Gastroesophageal sphincter (tissue), 4 donors: ENCODE measurements around the gene RTKN2. TPM values are rescaled to one million over a fixed set of nuclear protein-coding genes. Genes with fewer than 3 reads are reported as not detected.

Source experiments
- ATAC-seq: fragments of 150-250 bp; one replicate; pipeline ENCODE4 v1.9.1; 2016; ENCODE audit warnings: mild to moderate bottlenecking, moderate library complexity
- H3K27ac ChIP-seq, 4 donors: fragments of 200-600 bp; sonication (generic) in 3 of 4; 1 replicate in 3 of 4; 2 replicates in 1 of 4; pipeline ENCODE4 v1.5.1; 2016 to 2019
- H3K27me3 ChIP-seq: fragments of 200-600 bp; sonication (generic); one replicate; pipeline ENCODE4 v1.5.1; 2019
- H3K36me3 ChIP-seq, 2 donors: fragments of 200-600 bp; sonication (generic); one replicate each; pipeline ENCODE4 v1.5.1; 2019; ENCODE audit warnings: control low read depth in 1 of 2
- H3K4me1 ChIP-seq, 3 donors: fragments of 200-600 bp; sonication (generic); 1 replicate in 2 of 3; 2 replicates in 1 of 3; pipeline ENCODE4 v1.5.1; 2016 to 2019; ENCODE audit warnings: control low read depth in 2 of 3
- H3K4me3 ChIP-seq, 2 donors: fragments of 200-600 bp; sonication (generic); one replicate each; pipeline ENCODE4 v1.5.1; 2019; ENCODE audit warnings: mild to moderate bottlenecking in 1 of 2, moderate library complexity in 1 of 2
- H3K9me3 ChIP-seq, 3 donors: fragments of 200-600 bp; sonication (generic); one replicate each; pipeline ENCODE4 v1.5.1; 2017 to 2019; ENCODE audit warnings: control low read depth in 2 of 3
- CTCF ChIP-seq, 4 experiments: fragments of 200-600 bp in 2 of 4; fragments of 450-650 bp in 2 of 4; sonication (generic) in 1 of 4; IDR thresholded peaks; one replicate each; pipeline ENCODE4 v1.5.1; 2017 to 2019; ENCODE audit warnings: antibody characterized with exemption in 4 of 4, mild to moderate bottlenecking in 2 of 4, moderate library complexity in 2 of 4
- EP300 ChIP-seq: sonication (generic); formaldehyde crosslinking; IDR thresholded peaks from one replicate; pipeline ENCODE4 v1.6.1; 2017; ENCODE audit warnings: antibody characterized with exemption, mild to moderate bottlenecking
- POLR2A ChIP-seq, 2 donors: fragments of 450-650 bp; IDR thresholded peaks; one replicate each; pipeline ENCODE4 v1.6.1; 2017; ENCODE audit warnings: antibody characterized with exemption in 2 of 2, mild to moderate bottlenecking in 2 of 2, moderate library complexity in 1 of 2
- POLR2AphosphoS5 ChIP-seq: sonication (generic); formaldehyde crosslinking; IDR thresholded peaks from one replicate; pipeline ENCODE4 v1.6.1; 2017; ENCODE audit warnings: antibody characterized with exemption
- WGBS, 2 donors: methylation state at CpG; one replicate each; pipeline ENCODE4 v1.1.5; 2018; ENCODE audit warnings: low coverage in 1 of 2; 5-methylcytosine and 5-hydroxymethylcytosine counted together
- total RNA-seq, 4 donors: library from RNA; depleted of rRNA; stranded (reverse); fragments of >200 nt; gene quantifications; one replicate each; pipeline ENCODE4 v1.1.0, GENCODE V29; 2016

RTKN2 gene
- total RNA-seq, 4 donors from 2014 or later, result not detected

GRCh38 chr10:62193479-62193878, 75.2 kb downstream of the RTKN2 start:
- no peaks in the 10 kb centered on the region for H3K36me3 ChIP-seq
- no peak overlapping the region for H3K4me3 ChIP-seq
- H3K27me3 ChIP-seq, result no peaks in the 10 kb centered on the region
- H3K27ac ChIP-seq, result no peak overlapping the region
- no peak for TF ChIP-seq CTCF (IDR thresholded peaks at IDR 0.05)
- no peak for TF ChIP-seq POLR2A (IDR thresholded peaks at IDR 0.05)
- TF ChIP-seq POLR2AphosphoS5, result no peak
- TF ChIP-seq EP300, result no peak
- 96 to 100% methylated on average over 3 of the region's 3 CpGs for WGBS, 2 donors
- no peak for ATAC-seq
- no peaks in the 10 kb centered on the region for H3K9me3 ChIP-seq
- no peaks in the 10 kb centered on the region for H3K4me1 ChIP-seq

- no peaks in the 10 kb centered on the region for H3K4me1 ChIP-seq
- no peak for ATAC-seq
- no peaks in the 10 kb centered on the region for H3K9me3 ChIP-seq
- H3K27me3 ChIP-seq, result no peaks in the 10 kb centered on the region
- no peaks in the 10 kb centered on the region for H3K36me3 ChIP-seq
- 63 to 67% methylated on average over 1 of the region's 1 CpG for WGBS, 2 donors
- H3K4me3 ChIP-seq, result no peak overlapping the region
- H3K27ac ChIP-seq, result no peak overlapping the region
- TF ChIP-seq POLR2AphosphoS5 (no peak), POLR2A (IDR thresholded peaks at IDR 0.05) (no peak), EP300 (no peak), CTCF (IDR thresholded peaks at IDR 0.05) (no peak)
Measured at GRCh38 chr10:62189131-62189530, 79.5 kb downstream of the RTKN2 start.

GRCh38 chr10:62188021-62188616, 80.5 kb downstream of the RTKN2 start:
- Histone ChIP-seq H3K27ac (no peak overlapping the region), H3K4me3 (no peak overlapping the region), H3K27me3 (no peaks in the 10 kb centered on the region), H3K36me3 (no peaks in the 10 kb centered on the region), H3K9me3 (no peaks in the 10 kb centered on the region), H3K4me1 (no peaks in the 10 kb centered on the region)
- 85 to 93% methylated on average over 7 to 8 of the region's 8 CpGs for WGBS, 2 donors
- TF ChIP-seq EP300, result no peak
- TF ChIP-seq POLR2A (IDR thresholded peaks at IDR 0.05), result no peak
- no peak for TF ChIP-seq POLR2AphosphoS5
- no peak for TF ChIP-seq CTCF (IDR thresholded peaks at IDR 0.05)
- ATAC-seq, result no peak

- no peaks in the 10 kb centered on the region for H3K9me3 ChIP-seq
- H3K27ac ChIP-seq, result no peak overlapping the region
- H3K4me1 ChIP-seq, result no peaks in the 10 kb centered on the region
- WGBS, 2 donors, result 22 to 57% methylated on average over 2 of the region's 2 CpGs
- TF ChIP-seq EP300, result no peak
- peak; percentile 48 for TF ChIP-seq POLR2AphosphoS5
- no peak for ATAC-seq
- H3K4me3 ChIP-seq, result no peak overlapping the region
- no peaks in the 10 kb centered on the region for H3K36me3 ChIP-seq
- no peaks in the 10 kb centered on the region for H3K27me3 ChIP-seq
Measured at GRCh38 chr10:62186999-62187675, 81.5 kb downstream of the RTKN2 start.

- no peak for ATAC-seq
- H3K36me3 ChIP-seq, result no peaks in the 10 kb centered on the region
- TF ChIP-seq POLR2AphosphoS5 (no peak), CTCF (IDR thresholded peaks at IDR 0.05) (no peak), POLR2A (IDR thresholded peaks at IDR 0.05) (no peak), EP300 (no peak)
- no peaks in the 10 kb centered on the region for H3K4me1 ChIP-seq
- H3K27ac ChIP-seq, result no peak overlapping the region
- 57 to 77% methylated on average over 8 to 11 of the region's 11 CpGs for WGBS, 2 donors
- no peaks in the 10 kb centered on the region for H3K27me3 ChIP-seq
- H3K9me3 ChIP-seq, result no peaks in the 10 kb centered on the region
- H3K4me3 ChIP-seq, result no peak overlapping the region
Measured at GRCh38 chr10:62185919-62186692, 82.5 kb downstream of the RTKN2 start.
